Measurements from ENCODE around the gene LRCH1.

DNA sequence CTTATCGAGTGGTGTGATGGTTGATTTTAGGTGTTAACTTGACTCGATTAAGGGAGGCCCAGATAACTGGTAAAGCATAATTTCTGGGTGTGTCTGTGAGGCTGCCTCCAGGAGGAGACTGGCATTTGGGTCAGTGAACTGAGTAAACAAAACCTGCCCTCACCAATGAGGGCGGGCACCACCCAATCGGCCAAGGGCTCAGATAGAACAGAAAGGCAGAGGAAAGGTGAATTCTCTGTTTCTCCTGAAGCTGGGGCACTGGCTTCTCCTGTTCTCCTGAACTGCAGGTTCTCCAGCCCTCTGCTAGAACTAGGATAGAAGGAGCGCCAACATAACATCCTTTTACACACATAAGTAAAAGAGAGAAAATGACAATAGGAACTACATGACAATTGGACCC lies 208.9 kb downstream of the LRCH1 start:
- TF ChIP-seq, protein P1, sequence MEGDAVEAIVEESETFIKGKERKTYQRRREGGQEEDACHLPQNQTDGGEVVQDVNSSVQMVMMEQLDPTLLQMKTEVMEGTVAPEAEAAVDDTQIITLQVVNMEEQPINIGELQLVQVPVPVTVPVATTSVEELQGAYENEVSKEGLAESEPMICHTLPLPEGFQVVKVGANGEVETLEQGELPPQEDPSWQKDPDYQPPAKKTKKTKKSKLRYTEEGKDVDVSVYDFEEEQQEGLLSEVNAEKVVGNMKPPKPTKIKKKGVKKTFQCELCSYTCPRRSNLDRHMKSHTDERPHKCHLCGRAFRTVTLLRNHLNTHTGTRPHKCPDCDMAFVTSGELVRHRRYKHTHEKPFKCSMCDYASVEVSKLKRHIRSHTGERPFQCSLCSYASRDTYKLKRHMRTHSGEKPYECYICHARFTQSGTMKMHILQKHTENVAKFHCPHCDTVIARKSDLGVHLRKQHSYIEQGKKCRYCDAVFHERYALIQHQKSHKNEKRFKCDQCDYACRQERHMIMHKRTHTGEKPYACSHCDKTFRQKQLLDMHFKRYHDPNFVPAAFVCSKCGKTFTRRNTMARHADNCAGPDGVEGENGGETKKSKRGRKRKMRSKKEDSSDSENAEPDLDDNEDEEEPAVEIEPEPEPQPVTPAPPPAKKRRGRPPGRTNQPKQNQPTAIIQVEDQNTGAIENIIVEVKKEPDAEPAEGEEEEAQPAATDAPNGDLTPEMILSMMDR (conservative IDR thresholded peaks at IDR 0.05; ENCODE audit: low read depth in 2 of 2): no peak
- TF ChIP-seq POLR2AphosphoS5 (IDR thresholded peaks at IDR 0.05; ENCODE audit: low read depth): no peak
- TF ChIP-seq, protein P2, sequence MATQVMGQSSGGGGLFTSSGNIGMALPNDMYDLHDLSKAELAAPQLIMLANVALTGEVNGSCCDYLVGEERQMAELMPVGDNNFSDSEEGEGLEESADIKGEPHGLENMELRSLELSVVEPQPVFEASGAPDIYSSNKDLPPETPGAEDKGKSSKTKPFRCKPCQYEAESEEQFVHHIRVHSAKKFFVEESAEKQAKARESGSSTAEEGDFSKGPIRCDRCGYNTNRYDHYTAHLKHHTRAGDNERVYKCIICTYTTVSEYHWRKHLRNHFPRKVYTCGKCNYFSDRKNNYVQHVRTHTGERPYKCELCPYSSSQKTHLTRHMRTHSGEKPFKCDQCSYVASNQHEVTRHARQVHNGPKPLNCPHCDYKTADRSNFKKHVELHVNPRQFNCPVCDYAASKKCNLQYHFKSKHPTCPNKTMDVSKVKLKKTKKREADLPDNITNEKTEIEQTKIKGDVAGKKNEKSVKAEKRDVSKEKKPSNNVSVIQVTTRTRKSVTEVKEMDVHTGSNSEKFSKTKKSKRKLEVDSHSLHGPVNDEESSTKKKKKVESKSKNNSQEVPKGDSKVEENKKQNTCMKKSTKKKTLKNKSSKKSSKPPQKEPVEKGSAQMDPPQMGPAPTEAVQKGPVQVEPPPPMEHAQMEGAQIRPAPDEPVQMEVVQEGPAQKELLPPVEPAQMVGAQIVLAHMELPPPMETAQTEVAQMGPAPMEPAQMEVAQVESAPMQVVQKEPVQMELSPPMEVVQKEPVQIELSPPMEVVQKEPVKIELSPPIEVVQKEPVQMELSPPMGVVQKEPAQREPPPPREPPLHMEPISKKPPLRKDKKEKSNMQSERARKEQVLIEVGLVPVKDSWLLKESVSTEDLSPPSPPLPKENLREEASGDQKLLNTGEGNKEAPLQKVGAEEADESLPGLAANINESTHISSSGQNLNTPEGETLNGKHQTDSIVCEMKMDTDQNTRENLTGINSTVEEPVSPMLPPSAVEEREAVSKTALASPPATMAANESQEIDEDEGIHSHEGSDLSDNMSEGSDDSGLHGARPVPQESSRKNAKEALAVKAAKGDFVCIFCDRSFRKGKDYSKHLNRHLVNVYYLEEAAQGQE (IDR thresholded peaks at IDR 0.05; ENCODE audit: unreplicated experiment): no peak
- TF ChIP-seq, protein P3, sequence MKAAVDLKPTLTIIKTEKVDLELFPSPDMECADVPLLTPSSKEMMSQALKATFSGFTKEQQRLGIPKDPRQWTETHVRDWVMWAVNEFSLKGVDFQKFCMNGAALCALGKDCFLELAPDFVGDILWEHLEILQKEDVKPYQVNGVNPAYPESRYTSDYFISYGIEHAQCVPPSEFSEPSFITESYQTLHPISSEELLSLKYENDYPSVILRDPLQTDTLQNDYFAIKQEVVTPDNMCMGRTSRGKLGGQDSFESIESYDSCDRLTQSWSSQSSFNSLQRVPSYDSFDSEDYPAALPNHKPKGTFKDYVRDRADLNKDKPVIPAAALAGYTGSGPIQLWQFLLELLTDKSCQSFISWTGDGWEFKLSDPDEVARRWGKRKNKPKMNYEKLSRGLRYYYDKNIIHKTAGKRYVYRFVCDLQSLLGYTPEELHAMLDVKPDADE (IDR thresholded peaks at IDR 0.05): no peak
- TF ChIP-seq EZH2 (IDR thresholded peaks at IDR 0.05; ENCODE audit: low read depth, unreplicated experiment): no peak
- TF ChIP-seq CREB1 (CRISPR knock-in tag; IDR thresholded peaks at IDR 0.05; ENCODE audit: low read depth): no peak
- TF ChIP-seq EZH2phosphoT487 (IDR thresholded peaks at IDR 0.05; ENCODE audit: unreplicated experiment): no peak
